ENCODE data around the gene PLEKHA6.

DNA sequence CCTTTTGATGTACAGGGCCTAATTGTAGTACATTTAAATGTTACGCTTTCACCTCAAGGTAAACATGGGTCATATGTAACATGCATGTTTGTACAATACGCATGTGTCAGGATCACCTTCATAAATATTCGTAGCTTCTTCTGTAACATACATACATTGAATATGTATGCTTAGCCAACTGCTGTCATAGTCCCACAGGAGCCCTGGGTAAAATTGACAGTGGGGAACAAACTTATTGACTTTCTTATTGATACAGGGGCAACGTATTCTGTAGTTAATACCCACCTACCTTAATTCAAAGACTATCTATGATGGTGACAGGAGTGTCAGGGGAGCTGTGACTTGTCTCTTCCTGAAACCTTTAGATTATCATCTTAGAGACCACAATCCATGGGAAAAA, 189.9 kb downstream of the PLEKHA6 start:
- no peak for TF ChIP-seq CTCF (IDR thresholded peaks at IDR 0.05; ENCODE audit: low read depth, low read length, poor library complexity, severe bottlenecking)
- TF ChIP-seq EZH2phosphoT487 (IDR thresholded peaks at IDR 0.05; ENCODE audit: borderline replicate concordance, low read length) = no peak

Measured in DOHH2 (cell line).